AG04450 (cell line): ENCODE results near the gene CNTNAP5. TPM values are rescaled to one million over a fixed set of nuclear protein-coding genes. Genes with fewer than 3 reads are reported as not detected.

ENCODE experiments used
- CTCF ChIA-PET: fragments of 300-600, 350-600 bp; formaldehyde crosslinking; extraction: SDS; loops from one replicate; lab custom pipeline; 2022; ENCODE audit warnings: antibody characterized with exemption, inconsistent platforms; lab: Charles Lee
- POLR2A ChIA-PET: fragments of 350-600 bp; formaldehyde crosslinking; extraction: SDS; loops from one replicate; lab custom pipeline; 2021; ENCODE audit warnings: antibody characterized with exemption, inconsistent platforms; lab: Yijun Ruan, JAX
- DNase-seq: peaks from one replicate; pipeline ENCODE4 v3.0.0-alpha.2; 2011; ENCODE audit warnings: low read depth, low spot score
- H3K27ac ChIP-seq: one replicate; pipeline ENCODE4 v1.5.1; 2012; ENCODE audit warnings: low read depth, low read length, control low read depth
- H3K27me3 ChIP-seq: one replicate; pipeline ENCODE4 v1.6.0; 2012; ENCODE audit warnings: low read length; ENCODE audit not compliant: control insufficient read depth, insufficient read depth
- H3K4me3 ChIP-seq: 2 replicates; pipeline ENCODE4 v1.5.1; 2011; ENCODE audit warnings: mild to moderate bottlenecking, low read depth, low read length, control low read depth
- H3K9me3 ChIP-seq: 2 replicates; pipeline ENCODE4 v1.5.1; 2012; ENCODE audit warnings: low read length; ENCODE audit not compliant: control insufficient read depth, insufficient read depth
- CTCF ChIP-seq: IDR thresholded peaks from 2 replicates; pipeline ENCODE4 v1.5.1; 2011; ENCODE audit warnings: low read depth, low read length, control low read depth, inconsistent platforms
- polyA plus RNA-seq: library from polyadenylated mRNA; depleted of rRNA; stranded (reverse); fragments of >200 nt; gene quantifications from 2 replicates; pipeline ENCODE4 v1.2.3, GENCODE V29; 2011

Gene CNTNAP5
- polyA plus RNA-seq, 1 experiment: not detected

DNA sequence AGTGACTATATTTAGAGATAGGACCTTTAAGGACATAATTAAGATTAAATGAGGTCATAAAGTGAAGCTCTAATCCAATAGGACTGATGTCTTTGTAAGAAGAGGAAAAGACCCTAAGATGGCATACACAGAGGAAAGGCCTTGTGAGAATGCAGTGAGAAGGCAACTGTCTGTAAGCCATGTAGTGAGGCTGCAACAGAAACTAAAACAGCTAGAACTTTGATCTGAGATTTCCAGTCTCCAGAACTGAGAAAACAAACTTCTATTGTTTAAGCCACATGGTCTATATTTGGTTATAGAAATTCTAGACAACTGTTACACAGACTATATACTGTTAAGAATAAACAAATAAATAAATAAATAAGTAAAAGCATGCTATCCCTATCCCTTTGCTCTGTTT, 276.8 kb downstream of the CNTNAP5 start:
- ChIA-PET CTCF (no interaction called here), POLR2A (no interaction called here)
- H3K27ac ChIP-seq: no peak overlapping the region
- peaks cover 12% of the 10 kb centered on the region for H3K9me3 ChIP-seq
- H3K27me3 ChIP-seq: no peaks in the 10 kb centered on the region
- H3K4me3 ChIP-seq: no peak overlapping the region
- no peak for TF ChIP-seq CTCF
- DNase-seq: no peak

GRCh38 chr2:124308319-124309062, 283.4 kb downstream of the CNTNAP5 start:
- no peak for TF ChIP-seq CTCF
- Histone ChIP-seq H3K27me3 (no peaks in the 10 kb centered on the region), H3K27ac (no peak overlapping the region), H3K4me3 (no peak overlapping the region), H3K9me3 (peaks cover 19% of the 10 kb centered on the region)
- ChIA-PET CTCF (no interaction called here), POLR2A (no interaction called here)
- DNase-seq: no peak

DNA sequence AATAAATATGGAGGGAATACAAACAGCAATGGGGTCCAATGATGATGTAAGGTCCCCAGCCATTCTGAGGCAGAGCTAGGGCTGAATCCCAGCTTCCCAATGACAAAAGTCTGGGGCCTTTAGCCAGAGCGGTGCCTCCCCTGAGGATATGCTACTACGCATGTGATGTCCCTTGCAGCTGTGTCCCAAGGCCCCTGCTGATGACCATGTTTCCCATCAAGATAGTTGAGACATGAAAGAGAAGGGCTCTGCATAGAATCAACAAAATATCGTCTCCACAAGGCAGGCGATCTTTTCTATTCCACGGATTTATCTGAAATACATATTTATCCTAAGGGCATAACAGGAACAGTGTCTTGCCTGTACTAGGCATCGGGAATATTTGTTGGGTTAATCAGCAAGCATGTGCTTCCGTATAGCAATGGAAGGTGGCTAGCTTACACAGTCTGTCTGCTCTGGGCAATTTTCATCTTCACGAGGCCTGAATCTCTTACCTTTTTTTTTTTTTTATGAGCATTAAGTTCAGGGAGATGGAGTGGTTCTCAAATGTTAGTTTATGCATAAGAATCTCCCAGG, 284.6 kb downstream of the CNTNAP5 start:
- no peak overlapping the region for H3K4me3 ChIP-seq
- no peak overlapping the region for H3K27ac ChIP-seq
- ChIA-PET CTCF (no interaction called here), POLR2A (no interaction called here)
- peaks cover 18% of the 10 kb centered on the region for H3K9me3 ChIP-seq
- no peak for DNase-seq
- H3K27me3 ChIP-seq: no peaks in the 10 kb centered on the region
- no peak for TF ChIP-seq CTCF

- no peak for TF ChIP-seq CTCF
- H3K27ac ChIP-seq: no peak overlapping the region
- POLR2A ChIA-PET: no interaction called here
- H3K4me3 ChIP-seq: no peak overlapping the region
- H3K27me3 ChIP-seq: no peaks in the 10 kb centered on the region
- peaks cover 21% of the 10 kb centered on the region for H3K9me3 ChIP-seq
- DNase-seq: no peak
- CTCF ChIA-PET: no interaction called here
Measured at GRCh38 chr2:124310671-124311070, 285.6 kb downstream of the CNTNAP5 start.

GRCh38 chr2:124314084-124314483, 289.0 kb downstream of the CNTNAP5 start:
- Histone ChIP-seq H3K9me3 (peaks cover 19% of the 10 kb centered on the region), H3K4me3 (no peak overlapping the region), H3K27ac (no peak overlapping the region), H3K27me3 (no peaks in the 10 kb centered on the region)
- TF ChIP-seq CTCF: no peak
- ChIA-PET POLR2A (no interaction called here), CTCF (interaction anchor here (0.7 kb wide), 1 partner anchor 85 kb away, joined by 4 read pairs; no protein-coding TSS in a partner anchor)
- no peak for DNase-seq
